HG03469 (cell line): Measurements from ENCODE around the gene IMPG2.

Experiments used
- ATAC-seq: cut with Tn5 transposase; IDR thresholded peaks from one replicate; pipeline ENCODE4 v1.9.1; 2021; ENCODE audit warnings: mild to moderate bottlenecking, moderate library complexity, moderate number of reproducible peaks; ENCODE audit not compliant: unreplicated experiment

Gene IMPG2

GRCh38 chr3:101278727-101279126, 41.6 kb downstream of the IMPG2 start:
- ATAC-seq, result no peak

GRCh38 chr3:101273608-101274007, 46.8 kb downstream of the IMPG2 start:
- no peak for ATAC-seq

GRCh38 chr3:101273156-101273555, 47.2 kb downstream of the IMPG2 start:
- ATAC-seq, result no peak

- no peak for ATAC-seq
Observed at GRCh38 chr3:101271728-101272127, 48.6 kb downstream of the IMPG2 start.

GRCh38 chr3:101270149-101270548, 50.2 kb downstream of the IMPG2 start:
- no peak for ATAC-seq

GRCh38 chr3:101268971-101269671, 51.3 kb downstream of the IMPG2 start:
- ATAC-seq, result no peak

- ATAC-seq, result no peak
Observed at GRCh38 chr3:101268141-101268540, 52.2 kb downstream of the IMPG2 start.

GRCh38 chr3:101266566-101266965, 53.8 kb downstream of the IMPG2 start:
- ATAC-seq, result no peak

GRCh38 chr3:101266071-101266470, 54.3 kb downstream of the IMPG2 start:
- no peak for ATAC-seq

GRCh38 chr3:101262393-101263240, 57.8 kb downstream of the IMPG2 start:
- no peak for ATAC-seq

GRCh38 chr3:101261506-101261905, 58.9 kb downstream of the IMPG2 start:
- no peak for ATAC-seq

GRCh38 chr3:101259485-101260341, 60.7 kb downstream of the IMPG2 start:
- no peak for ATAC-seq

GRCh38 chr3:101256511-101256910, 63.9 kb downstream of the IMPG2 start:
- ATAC-seq, result no peak

- no peak for ATAC-seq
Observed at GRCh38 chr3:101255441-101255840, 64.9 kb downstream of the IMPG2 start.

- ATAC-seq, result no peak
Observed at GRCh38 chr3:101253396-101253795, 67.0 kb downstream of the IMPG2 start.

GRCh38 chr3:101252945-101253344, 67.4 kb downstream of the IMPG2 start:
- no peak for ATAC-seq

GRCh38 chr3:101252307-101252706, 68.1 kb downstream of the IMPG2 start:
- ATAC-seq, result no peak

GRCh38 chr3:101251441-101251840, 68.9 kb downstream of the IMPG2 start:
- ATAC-seq, result no peak

GRCh38 chr3:101249522-101249921, 70.9 kb downstream of the IMPG2 start:
- no peak for ATAC-seq

- ATAC-seq, result no peak
Observed at GRCh38 chr3:101248736-101249135, 71.6 kb downstream of the IMPG2 start.

GRCh38 chr3:101244212-101244575, 76.2 kb downstream of the IMPG2 start:
- no peak for ATAC-seq
